ENCODE measurements around the gene ILDR2. TPM values are rescaled to one million over a fixed set of nuclear protein-coding genes. Genes with fewer than 3 reads are reported as not detected.

The ILDR2 gene
- total and polyA plus RNA-seq, 9 of the 15 experiments (the other 6 are each of a cell fraction or from before 2014, with no cell fraction given) = 0.03 to 0.31 (median 0.18) TPM; not detected in 2

DNA sequence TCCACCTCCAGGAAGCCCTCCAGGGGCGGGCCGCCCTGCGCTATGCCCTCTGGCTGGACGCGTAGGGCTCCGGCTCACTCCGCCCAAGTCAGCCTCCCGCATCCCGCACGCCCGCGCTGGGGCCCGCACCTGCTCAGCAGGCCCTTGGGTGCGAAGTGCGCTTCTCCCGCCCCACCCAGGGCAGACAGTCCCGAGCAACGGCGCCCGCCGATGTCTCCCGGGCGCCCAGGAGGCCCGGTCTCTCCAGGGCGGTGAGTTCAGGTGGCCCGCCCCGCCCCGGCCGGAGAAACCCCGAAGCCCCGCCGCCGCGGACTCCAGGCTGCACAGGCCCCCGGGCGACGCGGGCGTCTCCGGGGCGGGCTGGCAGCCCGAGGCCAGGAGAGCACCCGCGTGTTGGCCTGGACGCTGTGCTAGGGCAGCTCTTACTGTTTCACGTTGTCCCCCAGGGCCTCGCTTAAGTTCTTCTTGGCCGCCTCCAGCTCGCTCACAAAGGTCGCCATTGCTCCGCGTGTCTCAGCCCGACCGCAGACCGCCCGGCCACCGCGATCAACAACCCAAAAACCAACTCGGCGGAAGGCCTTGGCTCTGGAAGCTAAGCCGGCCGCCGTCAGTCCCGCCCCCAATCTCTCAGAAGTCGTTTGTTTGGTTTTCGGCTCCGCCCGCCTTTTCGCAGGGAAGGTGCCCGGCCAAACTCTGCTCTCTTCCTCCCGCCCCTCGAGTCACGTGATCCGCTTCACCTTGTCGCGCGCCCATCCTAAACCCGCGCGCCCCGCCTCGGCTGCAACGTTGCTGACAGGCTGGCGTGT lies 99.4 kb downstream of the ILDR2 start, which contains the start of gene TADA1 (continued):
- TF ChIP-seq SREBF1 (IDR thresholded peaks at IDR 0.05; ENCODE audit: borderline replicate concordance, low read depth, low read length) (0 out of 2 replicates have a peak, but pooled peaks have one; percentile 52), CBX8 (IDR thresholded peaks at IDR 0.05; ENCODE audit: borderline replicate concordance, extremely low read depth, low read depth, low read length, poor library complexity, severe bottlenecking) (no peak), RBM25 (IDR thresholded peaks at IDR 0.05; ENCODE audit: low read depth, low read length, severe bottlenecking) (no peak), GTF2E2 (tag; IDR thresholded peaks at IDR 0.05) (no peak), ZNF165 (CRISPR knock-in tag; IDR thresholded peaks at IDR 0.05; ENCODE audit: borderline replicate concordance) (no peak), SNIP1 (IDR thresholded peaks at IDR 0.05; ENCODE audit: low read depth) (no peak), ELF2 (CRISPR knock-in tag; IDR thresholded peaks at IDR 0.05) (no peak), MAFK (IDR thresholded peaks at IDR 0.05; ENCODE audit: low read length) (no peak), EHMT2 (IDR thresholded peaks at IDR 0.05) (no peak), RFX7 (CRISPR knock-in tag; IDR thresholded peaks at IDR 0.05) (no peak), MTA3 (IDR thresholded peaks at IDR 0.05; ENCODE audit: borderline replicate concordance) (peak; percentile 80)
- TF ChIP-seq, protein P1, sequence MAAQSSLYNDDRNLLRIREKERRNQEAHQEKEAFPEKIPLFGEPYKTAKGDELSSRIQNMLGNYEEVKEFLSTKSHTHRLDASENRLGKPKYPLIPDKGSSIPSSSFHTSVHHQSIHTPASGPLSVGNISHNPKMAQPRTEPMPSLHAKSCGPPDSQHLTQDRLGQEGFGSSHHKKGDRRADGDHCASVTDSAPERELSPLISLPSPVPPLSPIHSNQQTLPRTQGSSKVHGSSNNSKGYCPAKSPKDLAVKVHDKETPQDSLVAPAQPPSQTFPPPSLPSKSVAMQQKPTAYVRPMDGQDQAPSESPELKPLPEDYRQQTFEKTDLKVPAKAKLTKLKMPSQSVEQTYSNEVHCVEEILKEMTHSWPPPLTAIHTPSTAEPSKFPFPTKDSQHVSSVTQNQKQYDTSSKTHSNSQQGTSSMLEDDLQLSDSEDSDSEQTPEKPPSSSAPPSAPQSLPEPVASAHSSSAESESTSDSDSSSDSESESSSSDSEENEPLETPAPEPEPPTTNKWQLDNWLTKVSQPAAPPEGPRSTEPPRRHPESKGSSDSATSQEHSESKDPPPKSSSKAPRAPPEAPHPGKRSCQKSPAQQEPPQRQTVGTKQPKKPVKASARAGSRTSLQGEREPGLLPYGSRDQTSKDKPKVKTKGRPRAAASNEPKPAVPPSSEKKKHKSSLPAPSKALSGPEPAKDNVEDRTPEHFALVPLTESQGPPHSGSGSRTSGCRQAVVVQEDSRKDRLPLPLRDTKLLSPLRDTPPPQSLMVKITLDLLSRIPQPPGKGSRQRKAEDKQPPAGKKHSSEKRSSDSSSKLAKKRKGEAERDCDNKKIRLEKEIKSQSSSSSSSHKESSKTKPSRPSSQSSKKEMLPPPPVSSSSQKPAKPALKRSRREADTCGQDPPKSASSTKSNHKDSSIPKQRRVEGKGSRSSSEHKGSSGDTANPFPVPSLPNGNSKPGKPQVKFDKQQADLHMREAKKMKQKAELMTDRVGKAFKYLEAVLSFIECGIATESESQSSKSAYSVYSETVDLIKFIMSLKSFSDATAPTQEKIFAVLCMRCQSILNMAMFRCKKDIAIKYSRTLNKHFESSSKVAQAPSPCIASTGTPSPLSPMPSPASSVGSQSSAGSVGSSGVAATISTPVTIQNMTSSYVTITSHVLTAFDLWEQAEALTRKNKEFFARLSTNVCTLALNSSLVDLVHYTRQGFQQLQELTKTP (IDR thresholded peaks at IDR 0.05; ENCODE audit: low read depth in 1 of 2, partially characterized antibody in 2 of 2) = peak in 1 of 2 experiments; percentile 96
- TF ChIP-seq, protein P2, sequence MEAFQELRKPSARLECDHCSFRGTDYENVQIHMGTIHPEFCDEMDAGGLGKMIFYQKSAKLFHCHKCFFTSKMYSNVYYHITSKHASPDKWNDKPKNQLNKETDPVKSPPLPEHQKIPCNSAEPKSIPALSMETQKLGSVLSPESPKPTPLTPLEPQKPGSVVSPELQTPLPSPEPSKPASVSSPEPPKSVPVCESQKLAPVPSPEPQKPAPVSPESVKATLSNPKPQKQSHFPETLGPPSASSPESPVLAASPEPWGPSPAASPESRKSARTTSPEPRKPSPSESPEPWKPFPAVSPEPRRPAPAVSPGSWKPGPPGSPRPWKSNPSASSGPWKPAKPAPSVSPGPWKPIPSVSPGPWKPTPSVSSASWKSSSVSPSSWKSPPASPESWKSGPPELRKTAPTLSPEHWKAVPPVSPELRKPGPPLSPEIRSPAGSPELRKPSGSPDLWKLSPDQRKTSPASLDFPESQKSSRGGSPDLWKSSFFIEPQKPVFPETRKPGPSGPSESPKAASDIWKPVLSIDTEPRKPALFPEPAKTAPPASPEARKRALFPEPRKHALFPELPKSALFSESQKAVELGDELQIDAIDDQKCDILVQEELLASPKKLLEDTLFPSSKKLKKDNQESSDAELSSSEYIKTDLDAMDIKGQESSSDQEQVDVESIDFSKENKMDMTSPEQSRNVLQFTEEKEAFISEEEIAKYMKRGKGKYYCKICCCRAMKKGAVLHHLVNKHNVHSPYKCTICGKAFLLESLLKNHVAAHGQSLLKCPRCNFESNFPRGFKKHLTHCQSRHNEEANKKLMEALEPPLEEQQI (IDR thresholded peaks at IDR 0.05) = no peak
- TF ChIP-seq, protein P3, sequence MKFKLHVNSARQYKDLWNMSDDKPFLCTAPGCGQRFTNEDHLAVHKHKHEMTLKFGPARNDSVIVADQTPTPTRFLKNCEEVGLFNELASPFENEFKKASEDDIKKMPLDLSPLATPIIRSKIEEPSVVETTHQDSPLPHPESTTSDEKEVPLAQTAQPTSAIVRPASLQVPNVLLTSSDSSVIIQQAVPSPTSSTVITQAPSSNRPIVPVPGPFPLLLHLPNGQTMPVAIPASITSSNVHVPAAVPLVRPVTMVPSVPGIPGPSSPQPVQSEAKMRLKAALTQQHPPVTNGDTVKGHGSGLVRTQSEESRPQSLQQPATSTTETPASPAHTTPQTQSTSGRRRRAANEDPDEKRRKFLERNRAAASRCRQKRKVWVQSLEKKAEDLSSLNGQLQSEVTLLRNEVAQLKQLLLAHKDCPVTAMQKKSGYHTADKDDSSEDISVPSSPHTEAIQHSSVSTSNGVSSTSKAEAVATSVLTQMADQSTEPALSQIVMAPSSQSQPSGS (CRISPR knock-in tag; IDR thresholded peaks at IDR 0.05) = 0 out of 2 replicates have a peak, but pooled peaks have one; percentile 52
- TF ChIP-seq, protein P4, sequence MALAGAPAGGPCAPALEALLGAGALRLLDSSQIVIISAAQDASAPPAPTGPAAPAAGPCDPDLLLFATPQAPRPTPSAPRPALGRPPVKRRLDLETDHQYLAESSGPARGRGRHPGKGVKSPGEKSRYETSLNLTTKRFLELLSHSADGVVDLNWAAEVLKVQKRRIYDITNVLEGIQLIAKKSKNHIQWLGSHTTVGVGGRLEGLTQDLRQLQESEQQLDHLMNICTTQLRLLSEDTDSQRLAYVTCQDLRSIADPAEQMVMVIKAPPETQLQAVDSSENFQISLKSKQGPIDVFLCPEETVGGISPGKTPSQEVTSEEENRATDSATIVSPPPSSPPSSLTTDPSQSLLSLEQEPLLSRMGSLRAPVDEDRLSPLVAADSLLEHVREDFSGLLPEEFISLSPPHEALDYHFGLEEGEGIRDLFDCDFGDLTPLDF (CRISPR knock-in tag; IDR thresholded peaks at IDR 0.05) = no peak; the same call in none of the 2 replicates

Data from K562 (cell line).